HG02884 (cell line): ENCODE data around the gene CBFA2T2.
"Not testable (repeated sequence)": the region's sequence is repeated elsewhere in the genome, so short reads cannot be mapped to it uniquely, and the experiment has no call there.

Experiments
- ATAC-seq: cut with Tn5 transposase; IDR thresholded peaks from one replicate; pipeline ENCODE4 v1.9.1; 2021; ENCODE audit warnings: mild to moderate bottlenecking, moderate library complexity; ENCODE audit not compliant: unreplicated experiment

Gene CBFA2T2

GRCh38 chr20:33490023-33490933, at the start of gene CBFA2T2:
Gene CBFA2T2, plus strand, starts transcription at chr20:33490096. Its CDS starts 172 bp downstream, at chr20:33490268.
- peak; percentile 39 for ATAC-seq

- ATAC-seq, result not testable (repeated sequence)
Observed at GRCh38 chr20:33440562-33440961, 49.3 kb upstream of the CBFA2T2 start.

GRCh38 chr20:33441142-33441955, 48.5 kb upstream of the CBFA2T2 start:
- no peak for ATAC-seq

- no peak for ATAC-seq
Observed at GRCh38 chr20:33442136-33443005, 47.5 kb upstream of the CBFA2T2 start.

- ATAC-seq, result peak; percentile 9
Observed at GRCh38 chr20:33443006-33443511, 46.8 kb upstream of the CBFA2T2 start.

GRCh38 chr20:33443512-33444239, 46.2 kb upstream of the CBFA2T2 start, which contains the start of gene SNTA1:
Gene SNTA1, minus strand, starts transcription at chr20:33443763. Its CDS starts 143 bp downstream, at chr20:33443620.
- ATAC-seq, result peak; percentile 55

GRCh38 chr20:33444797-33445560, 44.9 kb upstream of the CBFA2T2 start:
- ATAC-seq, result no peak

GRCh38 chr20:33445881-33446625, 43.8 kb upstream of the CBFA2T2 start:
- ATAC-seq, result no peak

- ATAC-seq, result no peak
Observed at GRCh38 chr20:33450867-33451266, 39.0 kb upstream of the CBFA2T2 start.

GRCh38 chr20:33456916-33457642, 32.8 kb upstream of the CBFA2T2 start:
- ATAC-seq, result not testable (repeated sequence)

GRCh38 chr20:33459599-33459998, 30.3 kb upstream of the CBFA2T2 start:
- no peak for ATAC-seq

GRCh38 chr20:33460711-33461110, 29.2 kb upstream of the CBFA2T2 start:
- no peak for ATAC-seq

GRCh38 chr20:33463332-33464101, 26.4 kb upstream of the CBFA2T2 start:
- ATAC-seq, result no peak

GRCh38 chr20:33464759-33465158, 25.1 kb upstream of the CBFA2T2 start:
- not testable (repeated sequence) for ATAC-seq

GRCh38 chr20:33465481-33466302, 24.2 kb upstream of the CBFA2T2 start:
- no peak for ATAC-seq

GRCh38 chr20:33466303-33466646, 23.6 kb upstream of the CBFA2T2 start:
- ATAC-seq, result no peak
